GM18907 (cell line): Measurements from ENCODE around the gene RNMT.
"Not testable (repeated sequence)": the region's sequence is repeated elsewhere in the genome, so short reads cannot be mapped to it uniquely, and the experiment has no call there.

ENCODE experiments used
- ATAC-seq: cut with Tn5 transposase; IDR thresholded peaks from one replicate; pipeline ENCODE4 v1.9.1; 2021; ENCODE audit warnings: mild to moderate bottlenecking, moderate library complexity; ENCODE audit not compliant: unreplicated experiment

Gene RNMT

GRCh38 chr18:13726232-13726971 is at the start of gene RNMT, which contains the start of gene FAM210A:
Gene RNMT, plus strand, starts transcription at chr18:13726673. Its CDS starts 4,845 bp downstream, at chr18:13731518.
Gene FAM210A, minus strand, starts transcription at chr18:13726558. Its CDS starts 44,481 bp downstream, at chr18:13682077.
- peak; percentile 93 for ATAC-seq

GRCh38 chr18:13677350-13677749 is 49.1 kb upstream of the RNMT start:
- ATAC-seq: not testable (repeated sequence)

DNA sequence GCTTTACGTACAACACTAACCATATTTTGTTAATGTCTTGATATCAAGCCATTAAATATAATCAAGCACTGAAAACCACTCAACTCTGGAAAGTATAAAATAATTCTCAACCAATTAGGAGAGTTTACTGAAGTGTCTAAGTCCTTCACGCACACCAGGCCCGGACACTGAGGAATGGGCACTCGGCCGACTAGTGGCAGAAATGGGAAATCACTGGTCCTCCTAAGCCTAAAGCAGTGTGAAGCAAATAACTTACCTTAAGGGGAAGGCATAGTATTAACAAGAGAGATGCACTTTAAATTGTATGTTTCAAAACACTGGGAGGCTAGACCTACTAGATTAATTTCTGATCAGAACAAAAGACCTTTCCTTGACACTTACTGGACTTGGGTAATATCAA is 45.9 kb upstream of the RNMT start:
- no peak for ATAC-seq

GRCh38 chr18:13681701-13682100 is 44.8 kb upstream of the RNMT start:
- ATAC-seq: no peak

- no peak for ATAC-seq
Measured at GRCh38 chr18:13684546-13684945, 41.9 kb upstream of the RNMT start.

DNA sequence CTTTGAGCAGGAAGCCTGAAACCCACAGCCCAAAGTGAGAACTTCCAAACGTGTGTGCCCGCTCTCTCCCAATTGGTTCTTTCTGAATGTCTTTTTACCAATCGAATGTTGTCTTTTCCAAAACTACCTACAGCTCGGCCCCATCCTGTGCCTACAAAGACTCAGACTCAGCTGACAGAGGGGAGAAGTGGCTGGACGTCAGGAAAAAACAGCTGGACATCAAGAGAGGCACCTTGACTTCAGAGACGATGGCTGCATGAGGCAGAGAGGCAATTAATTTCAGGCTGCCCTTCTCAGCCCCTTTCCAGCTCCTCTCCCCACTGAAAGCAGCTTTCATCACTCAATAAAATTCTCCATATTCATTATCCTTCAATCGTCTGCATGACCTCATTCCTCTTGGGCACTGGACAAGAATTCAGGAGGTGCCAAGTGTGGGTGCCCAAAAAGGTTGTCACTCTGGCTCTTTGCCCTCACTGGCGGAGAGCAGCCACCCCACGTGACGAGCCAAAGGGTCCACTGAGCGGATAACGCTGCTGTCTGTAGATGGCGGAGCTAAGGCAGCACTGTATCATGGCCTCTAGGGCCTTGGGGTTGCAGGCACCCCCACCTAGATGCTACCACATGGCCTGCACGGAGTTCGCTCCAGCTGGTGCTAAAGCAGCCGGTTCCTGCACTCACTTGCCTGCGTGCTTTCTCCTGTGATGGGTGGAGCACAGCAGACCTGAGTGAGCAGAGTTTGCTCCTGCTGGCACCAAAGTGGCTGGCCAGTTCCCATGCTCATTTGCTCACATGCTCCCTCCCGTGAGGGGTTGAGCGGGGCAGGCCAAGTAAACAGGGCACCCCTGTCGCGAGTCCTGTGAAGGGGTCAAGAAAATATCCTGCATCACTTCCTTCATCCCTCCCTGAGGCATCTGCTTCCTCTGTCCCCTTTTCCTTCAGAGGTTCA is 38.0 kb upstream of the RNMT start:
- ATAC-seq: no peak

DNA sequence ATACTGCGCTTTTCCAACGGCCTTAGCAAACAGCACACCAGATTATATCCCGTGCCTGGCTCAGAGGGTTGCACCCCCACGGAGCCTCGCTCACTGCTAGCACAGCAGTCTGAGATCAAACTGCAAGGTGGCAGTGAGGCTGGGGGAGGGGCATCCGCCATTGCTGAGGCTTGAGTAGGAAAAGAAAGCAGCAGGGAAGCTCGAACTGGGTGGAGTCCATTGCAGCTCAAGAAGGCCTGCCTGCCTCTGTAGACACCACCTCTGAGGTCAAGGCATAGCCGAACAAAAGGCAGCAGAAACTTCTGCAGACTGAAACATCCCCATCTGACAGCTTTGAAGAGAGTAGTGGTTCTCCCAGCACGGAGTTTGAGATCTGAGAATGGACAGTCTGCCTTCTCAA is 36.4 kb upstream of the RNMT start:
- ATAC-seq: not testable (repeated sequence)

DNA sequence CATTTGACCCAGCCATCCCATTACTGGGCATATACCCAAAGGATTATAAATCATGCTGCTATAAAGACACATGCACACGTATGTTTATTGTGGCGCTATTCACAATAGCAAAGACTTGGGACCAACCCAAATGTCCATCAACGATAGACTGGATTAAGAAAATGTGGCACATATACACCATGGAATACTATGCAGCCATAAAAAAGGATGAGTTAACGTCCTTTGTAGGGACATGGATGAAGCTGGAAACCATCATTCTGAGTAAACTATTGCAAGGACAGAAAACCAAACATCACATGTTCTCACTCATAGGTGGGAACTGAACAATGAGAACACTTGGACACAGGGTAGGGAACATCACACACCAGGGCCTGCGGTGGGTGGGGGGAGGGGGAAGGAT is 31.1 kb upstream of the RNMT start:
- ATAC-seq: not testable (repeated sequence)

- no peak for ATAC-seq
Measured at GRCh38 chr18:13696961-13697360, 29.5 kb upstream of the RNMT start.

- no peak for ATAC-seq
Measured at GRCh38 chr18:13700153-13700552, 26.3 kb upstream of the RNMT start.

DNA sequence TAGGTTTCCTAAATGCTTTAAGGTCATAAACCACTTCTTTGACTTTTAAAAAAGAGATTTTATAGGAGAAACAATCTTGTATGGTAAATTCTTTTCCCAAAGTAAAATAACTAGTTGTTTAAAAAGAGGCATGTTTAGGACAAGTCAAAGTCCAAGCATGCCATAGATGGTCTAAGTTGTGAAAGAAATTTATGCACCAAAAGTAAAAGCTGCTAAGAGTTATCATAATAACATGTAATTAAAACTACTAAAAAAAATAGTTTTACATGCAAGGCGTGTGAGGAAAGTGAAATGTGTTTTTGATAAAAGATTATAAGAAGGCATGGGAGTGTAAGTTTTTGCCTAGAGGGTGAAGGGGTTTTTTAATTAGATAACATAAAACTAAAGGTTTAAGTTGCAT is 22.6 kb upstream of the RNMT start:
- no peak for ATAC-seq

DNA sequence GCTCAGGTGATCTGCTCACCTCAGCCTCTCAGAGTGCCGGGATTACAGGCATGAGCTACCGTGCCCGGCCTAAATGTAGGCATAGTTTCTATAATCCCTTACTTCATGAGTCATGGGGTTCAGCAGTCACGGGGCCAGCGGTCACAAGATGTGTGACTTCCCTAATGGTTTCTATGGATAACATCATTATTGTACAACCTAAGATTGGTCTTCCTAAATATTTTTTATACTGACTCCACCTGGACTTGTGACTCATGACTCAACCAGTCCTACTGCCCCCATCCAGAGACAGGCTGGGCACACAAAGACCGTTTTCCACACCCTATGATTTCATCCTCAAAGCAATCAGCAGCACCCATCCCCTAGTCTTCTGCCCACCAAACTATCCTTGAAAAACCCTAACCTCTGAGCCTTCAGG is 16.1 kb upstream of the RNMT start:
- ATAC-seq: no peak

DNA sequence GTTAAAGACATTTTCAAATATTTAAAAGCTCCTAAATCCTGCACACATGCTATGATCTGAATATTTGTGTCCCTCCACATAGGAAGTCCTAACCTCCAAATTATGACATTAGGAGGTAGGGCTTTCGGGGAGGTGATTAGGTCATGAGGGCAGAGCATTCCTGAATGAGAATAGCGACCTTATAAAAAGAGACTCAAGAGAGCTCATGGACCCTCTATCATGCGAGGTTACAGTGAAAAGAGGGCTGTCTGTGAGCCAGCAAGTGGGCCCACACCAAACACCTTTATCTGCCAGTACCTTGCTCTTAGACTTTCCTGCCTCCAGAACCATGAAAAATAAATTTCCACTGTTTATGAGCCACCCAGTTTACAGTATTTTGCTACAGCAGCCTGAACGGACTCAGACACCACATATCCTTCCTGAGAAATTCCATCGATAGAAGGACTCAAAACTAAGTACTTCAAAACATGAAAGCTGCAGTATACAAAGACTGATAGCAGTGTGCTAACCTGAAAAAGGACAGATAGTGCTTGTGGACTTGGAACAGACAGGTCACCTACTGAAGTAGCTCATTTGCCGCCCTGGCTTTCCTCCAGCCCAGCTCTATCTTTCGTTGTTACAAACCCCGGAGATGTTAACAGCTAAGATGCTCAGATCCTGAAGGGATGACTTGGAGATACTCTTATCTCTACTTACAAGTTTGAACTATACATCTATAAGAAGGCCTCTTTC is 13.9 kb upstream of the RNMT start:
- ATAC-seq: no peak

- ATAC-seq: no peak
Measured at GRCh38 chr18:13713455-13714055, 12.9 kb upstream of the RNMT start.

DNA sequence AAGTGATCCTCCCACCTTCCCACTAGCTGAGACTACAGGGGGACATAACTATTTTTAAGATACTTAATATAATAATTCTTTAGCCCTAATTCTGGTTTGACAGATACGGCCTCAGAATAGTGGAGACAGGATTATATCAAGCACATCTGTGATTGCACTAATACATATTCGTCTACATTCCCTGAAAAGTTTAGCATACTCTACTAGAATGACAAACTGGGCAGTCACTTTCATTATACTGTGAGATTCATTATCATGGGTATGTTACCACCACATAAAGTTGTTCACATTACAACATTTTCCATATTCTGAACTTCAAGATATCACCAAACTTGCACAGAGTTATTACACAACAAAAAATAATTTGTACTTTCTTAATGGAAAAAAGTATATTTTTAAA is 11.1 kb upstream of the RNMT start:
- no peak for ATAC-seq

- no peak for ATAC-seq
Measured at GRCh38 chr18:13716916-13717315, 9.6 kb upstream of the RNMT start.

DNA sequence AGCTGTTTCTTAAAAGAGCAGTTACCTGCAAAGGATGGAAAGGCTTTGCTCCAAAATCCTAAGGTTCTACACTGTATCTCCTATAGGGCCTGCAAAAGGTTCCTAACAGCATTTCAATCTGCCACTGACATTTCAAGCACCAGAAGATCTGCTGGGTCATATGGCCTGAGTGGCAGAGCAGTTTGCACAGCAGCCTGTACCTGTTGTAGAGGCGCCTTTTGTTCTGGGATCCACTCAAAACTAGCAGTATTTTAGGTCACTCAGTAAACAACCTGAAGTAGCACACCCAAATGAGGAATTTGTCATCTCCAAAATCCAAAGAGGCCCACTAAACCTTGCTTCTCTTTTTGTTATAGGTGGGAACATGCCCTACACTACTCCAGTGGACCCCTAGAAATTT is 6.3 kb upstream of the RNMT start:
- no peak for ATAC-seq

DNA sequence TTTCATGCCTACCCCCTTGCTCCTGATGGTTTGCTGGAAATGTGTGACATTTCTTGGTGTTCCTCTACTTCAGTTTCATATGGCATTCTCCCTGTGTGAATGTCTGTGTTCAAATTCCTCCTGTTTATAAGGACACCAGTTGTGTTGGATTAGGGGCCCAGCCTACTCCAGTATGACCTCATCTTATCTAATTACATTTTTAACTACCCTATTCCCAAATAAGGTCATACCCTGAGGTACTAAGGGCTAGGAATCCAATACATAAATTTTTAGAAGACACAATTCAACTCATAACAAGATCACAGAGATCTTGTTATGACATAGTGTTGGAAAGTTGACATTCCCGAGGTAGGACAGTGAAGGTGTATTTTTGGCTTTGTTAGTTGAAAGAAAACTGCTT is 5.6 kb upstream of the RNMT start:
- no peak for ATAC-seq

- no peak for ATAC-seq
Measured at GRCh38 chr18:13725566-13726231, 774 bp upstream of the RNMT start.

DNA sequence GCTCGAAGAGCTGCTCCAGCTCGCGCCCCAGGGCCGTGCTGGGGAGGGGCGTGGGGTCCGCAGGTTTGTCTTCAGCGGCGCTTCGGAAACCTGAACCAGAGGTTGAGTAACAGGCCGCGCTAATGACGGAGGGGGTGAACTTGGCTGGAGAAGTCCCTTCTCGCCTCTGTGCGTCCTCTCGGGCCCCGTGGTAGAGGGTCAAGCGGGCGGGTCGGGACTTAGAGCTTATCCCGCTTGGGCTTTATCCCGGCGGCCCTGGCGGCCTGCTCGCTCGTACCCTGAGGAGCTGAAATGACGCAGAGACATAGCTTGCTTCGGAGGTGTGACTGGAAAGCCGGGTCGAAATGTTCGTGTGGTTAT is 479 bp downstream of the RNMT start:
- ATAC-seq: peak; percentile 33
